ENCODE data around the gene DMD. TPM values are rescaled to one million over a fixed set of nuclear protein-coding genes. Genes with fewer than 3 reads are reported as not detected.
"Not testable (repeated sequence)": the region's sequence is repeated elsewhere in the genome, so short reads cannot be mapped to it uniquely, and the experiment has no call there.

Gene DMD
- total RNA-seq, 1 donor from 2014 or later, result 22.2 TPM

DNA sequence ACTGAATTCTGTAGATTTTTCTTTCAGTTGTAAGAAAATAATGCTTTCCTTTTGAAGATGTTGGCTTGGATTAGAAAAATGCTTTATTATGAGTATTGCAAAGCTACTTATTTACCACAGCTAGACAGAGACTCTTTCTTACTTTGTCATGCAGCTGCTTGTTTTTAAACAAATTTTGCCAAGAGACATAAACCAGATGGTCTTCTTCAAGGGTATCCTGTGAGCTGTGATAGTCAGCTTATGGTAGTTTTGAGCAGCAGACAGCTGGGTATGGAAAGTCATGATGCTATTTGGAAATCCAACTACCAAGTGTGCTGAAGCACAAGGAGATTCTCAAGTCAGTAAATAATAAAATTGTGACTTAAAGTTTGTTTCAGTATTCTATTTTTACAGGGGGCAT is 941.5 kb downstream of the DMD start:
- Histone ChIP-seq H3K36me3 (ENCODE audit: insufficient read depth, low read length) (no peaks in the 10 kb centered on the region), H3K4me1 (ENCODE audit: insufficient read depth, low read length) (no peaks in the 10 kb centered on the region), H3K27me3 (ENCODE audit: insufficient read depth, low read length) (no peaks in the 10 kb centered on the region), H4K20me1 (ENCODE audit: insufficient read depth, low read length) (no peaks in the 10 kb centered on the region), H3K9me3 (ENCODE audit: insufficient read depth, low read depth, low read length) (no peaks in the 10 kb centered on the region), H3K79me2 (ENCODE audit: insufficient read depth, low read length) (no peaks in the 10 kb centered on the region), H3K4me3 (ENCODE audit: insufficient read depth, low read depth, low read length) (no peak overlapping the region), H3K9ac (ENCODE audit: low read length) (no peak overlapping the region), H2AFZ (ENCODE audit: low read depth, low read length) (no peak overlapping the region), H3K4me2 (ENCODE audit: low read length) (no peak overlapping the region), H3K27ac (ENCODE audit: low read depth, low read length) (no peak overlapping the region)
- Mint-ChIP-seq H3K27ac (ENCODE audit: unreplicated experiment) (no peak overlapping the region), H3K4me3 (ENCODE audit: unreplicated experiment) (no peak overlapping the region), H3K36me3 (ENCODE audit: low read depth, unreplicated experiment) (no peaks in the 10 kb centered on the region), H3K4me1 (ENCODE audit: low read depth, unreplicated experiment) (no peaks in the 10 kb centered on the region), H3K27me3 (ENCODE audit: low read depth, unreplicated experiment) (no peaks in the 10 kb centered on the region), H3K9me3 (ENCODE audit: unreplicated experiment) (peaks cover 3% of the 10 kb centered on the region)
- FAIRE-seq, result peak; percentile 64
- TF ChIP-seq EZH2 (IDR thresholded peaks at IDR 0.05; ENCODE audit: insufficient read depth, low read length) (no peak), CTCF (IDR thresholded peaks at IDR 0.05; ENCODE audit: insufficient read depth, low read depth, low read length) (no peak)
- DNase-seq (ENCODE audit: low read depth), result no peak

GRCh38 chrX:32268207-32268606 is 943.1 kb downstream of the DMD start:
- Mint-ChIP-seq H3K4me3 (ENCODE audit: unreplicated experiment) (no peak overlapping the region), H3K27ac (ENCODE audit: unreplicated experiment) (no peak overlapping the region), H3K27me3 (ENCODE audit: low read depth, unreplicated experiment) (no peaks in the 10 kb centered on the region), H3K4me1 (ENCODE audit: low read depth, unreplicated experiment) (no peaks in the 10 kb centered on the region), H3K9me3 (ENCODE audit: unreplicated experiment) (peaks cover 8% of the 10 kb centered on the region), H3K36me3 (ENCODE audit: low read depth, unreplicated experiment) (no peaks in the 10 kb centered on the region)
- Histone ChIP-seq H3K27me3 (ENCODE audit: insufficient read depth, low read length) (no peaks in the 10 kb centered on the region), H3K9me3 (ENCODE audit: insufficient read depth, low read depth, low read length) (no peaks in the 10 kb centered on the region), H4K20me1 (ENCODE audit: insufficient read depth, low read length) (no peaks in the 10 kb centered on the region), H3K9ac (ENCODE audit: low read length) (no peak overlapping the region), H2AFZ (ENCODE audit: low read depth, low read length) (no peak overlapping the region), H3K79me2 (ENCODE audit: insufficient read depth, low read length) (no peaks in the 10 kb centered on the region), H3K4me1 (ENCODE audit: insufficient read depth, low read length) (no peaks in the 10 kb centered on the region), H3K4me3 (ENCODE audit: insufficient read depth, low read depth, low read length) (no peak overlapping the region), H3K36me3 (ENCODE audit: insufficient read depth, low read length) (no peaks in the 10 kb centered on the region), H3K4me2 (ENCODE audit: low read length) (no peak overlapping the region), H3K27ac (ENCODE audit: low read depth, low read length) (no peak overlapping the region)
- FAIRE-seq (no peak), DNase-seq (ENCODE audit: low read depth) (no peak)
- TF ChIP-seq EZH2 (IDR thresholded peaks at IDR 0.05; ENCODE audit: insufficient read depth, low read length) (no peak), CTCF (IDR thresholded peaks at IDR 0.05; ENCODE audit: insufficient read depth, low read depth, low read length) (no peak)

GRCh38 chrX:32267796-32268195 is 943.6 kb downstream of the DMD start:
- Mint-ChIP-seq H3K4me3 (ENCODE audit: unreplicated experiment) (no peak overlapping the region), H3K27me3 (ENCODE audit: low read depth, unreplicated experiment) (no peaks in the 10 kb centered on the region), H3K27ac (ENCODE audit: unreplicated experiment) (no peak overlapping the region), H3K36me3 (ENCODE audit: low read depth, unreplicated experiment) (no peaks in the 10 kb centered on the region), H3K4me1 (ENCODE audit: low read depth, unreplicated experiment) (no peaks in the 10 kb centered on the region), H3K9me3 (ENCODE audit: unreplicated experiment) (peaks cover 8% of the 10 kb centered on the region)
- Histone ChIP-seq H4K20me1 (ENCODE audit: insufficient read depth, low read length) (no peaks in the 10 kb centered on the region), H3K4me3 (ENCODE audit: insufficient read depth, low read depth, low read length) (no peak overlapping the region), H3K9ac (ENCODE audit: low read length) (no peak overlapping the region), H3K27ac (ENCODE audit: low read depth, low read length) (no peak overlapping the region), H3K4me1 (ENCODE audit: insufficient read depth, low read length) (no peaks in the 10 kb centered on the region), H3K9me3 (ENCODE audit: insufficient read depth, low read depth, low read length) (no peaks in the 10 kb centered on the region), H3K36me3 (ENCODE audit: insufficient read depth, low read length) (no peaks in the 10 kb centered on the region), H3K4me2 (ENCODE audit: low read length) (no peak overlapping the region), H3K79me2 (ENCODE audit: insufficient read depth, low read length) (no peaks in the 10 kb centered on the region), H2AFZ (ENCODE audit: low read depth, low read length) (no peak overlapping the region), H3K27me3 (ENCODE audit: insufficient read depth, low read length) (no peaks in the 10 kb centered on the region)
- TF ChIP-seq EZH2 (IDR thresholded peaks at IDR 0.05; ENCODE audit: insufficient read depth, low read length) (no peak), CTCF (IDR thresholded peaks at IDR 0.05; ENCODE audit: insufficient read depth, low read depth, low read length) (no peak)
- DNase-seq (ENCODE audit: low read depth), result no peak
- peak; percentile 43 for FAIRE-seq

GRCh38 chrX:32246675-32247074 is 964.7 kb downstream of the DMD start:
- H2AFZ ChIP-seq (ENCODE audit: low read depth, low read length); H4K20me1 ChIP-seq (ENCODE audit: insufficient read depth, low read length); H3K4me1 ChIP-seq (ENCODE audit: insufficient read depth, low read length); H3K4me3 Mint-ChIP-seq (ENCODE audit: unreplicated experiment); H3K9me3 Mint-ChIP-seq (ENCODE audit: unreplicated experiment); H3K79me2 ChIP-seq (ENCODE audit: insufficient read depth, low read length); H3K36me3 ChIP-seq (ENCODE audit: insufficient read depth, low read length); H3K27ac ChIP-seq (ENCODE audit: low read depth, low read length); H3K4me1 Mint-ChIP-seq (ENCODE audit: low read depth, unreplicated experiment); H3K27ac Mint-ChIP-seq (ENCODE audit: unreplicated experiment); H3K27me3 ChIP-seq (ENCODE audit: insufficient read depth, low read length); H3K9me3 ChIP-seq (ENCODE audit: insufficient read depth, low read depth, low read length); H3K4me2 ChIP-seq (ENCODE audit: low read length); H3K4me3 ChIP-seq (ENCODE audit: insufficient read depth, low read depth, low read length); FAIRE-seq; H3K36me3 Mint-ChIP-seq (ENCODE audit: low read depth, unreplicated experiment); H3K9ac ChIP-seq (ENCODE audit: low read length); H3K27me3 Mint-ChIP-seq (ENCODE audit: low read depth, unreplicated experiment); DNase-seq (ENCODE audit: low read depth): not testable (repeated sequence)

All from astrocyte (in vitro differentiated cells and primary cell).